Liver (tissue), 3 donors: ENCODE measurements around the gene MAPT.

ENCODE experiments used
- CTCF ChIP-seq: fragments of 150-350 bp; IDR thresholded peaks from 2 replicates; pipeline ENCODE4 v1.5.1; 2017; ENCODE audit warnings: improper control_type of control experiment, low read depth, low read length; ENCODE audit not compliant: missing input control
- JUND ChIP-seq, 2 donors: IDR thresholded peaks; 2 replicates each; pipeline ENCODE4 v1.6.1; 2016; ENCODE audit warnings: antibody characterized with exemption in 2 of 2
- MAX ChIP-seq: IDR thresholded peaks from 2 replicates; pipeline ENCODE4 v1.6.1; 2016; ENCODE audit warnings: antibody characterized with exemption
- REST ChIP-seq: IDR thresholded peaks from 2 replicates; pipeline ENCODE4 v1.6.1; 2016; ENCODE audit warnings: antibody characterized with exemption, mild to moderate bottlenecking
- donor health status: healthy.
- donor health status: healthy.

GRCh38 chr17:45963889-45964288 lies 69.5 kb downstream of the MAPT start:
- TF ChIP-seq CTCF, result no peak
- TF ChIP-seq REST, result no peak
- TF ChIP-seq JUND (IDR thresholded peaks at IDR 0.05), result no peak
- no peak for TF ChIP-seq MAX
